ENCODE measurements around the gene TMPRSS12. TPM values are rescaled to one million over a fixed set of nuclear protein-coding genes. Genes with fewer than 3 reads are reported as not detected.
"Not testable (repeated sequence)": the region's sequence is repeated elsewhere in the genome, so short reads cannot be mapped to it uniquely, and the experiment has no call there.

Gene TMPRSS12
- total RNA-seq, 2 donors from 2014 or later, result not detected

GRCh38 chr12:50828886-50829285, 13.8 kb upstream of the TMPRSS12 start:
- DNase-seq (ENCODE audit: low spot score) (no peak), ATAC-seq (ENCODE audit: insufficient number of reproducible peaks, low FRiP score, low read depth) (no peak)
- Histone ChIP-seq H3K4me3 (no peak overlapping the region), H3K9me3 (peaks cover 4% of the 10 kb centered on the region), H3K27me3 (replicated peaks; ENCODE audit: insufficient read depth) (no peaks in the 10 kb centered on the region), H3K27ac (no peak overlapping the region), H3K36me3 (no peaks in the 10 kb centered on the region), H3K4me1 (ENCODE audit: control insufficient read depth in 1 of 2, low read depth in 2 of 2) (peaks cover 0 to 13% of the 10 kb centered on the region in 2 donors)
- TF ChIP-seq, protein P1, sequence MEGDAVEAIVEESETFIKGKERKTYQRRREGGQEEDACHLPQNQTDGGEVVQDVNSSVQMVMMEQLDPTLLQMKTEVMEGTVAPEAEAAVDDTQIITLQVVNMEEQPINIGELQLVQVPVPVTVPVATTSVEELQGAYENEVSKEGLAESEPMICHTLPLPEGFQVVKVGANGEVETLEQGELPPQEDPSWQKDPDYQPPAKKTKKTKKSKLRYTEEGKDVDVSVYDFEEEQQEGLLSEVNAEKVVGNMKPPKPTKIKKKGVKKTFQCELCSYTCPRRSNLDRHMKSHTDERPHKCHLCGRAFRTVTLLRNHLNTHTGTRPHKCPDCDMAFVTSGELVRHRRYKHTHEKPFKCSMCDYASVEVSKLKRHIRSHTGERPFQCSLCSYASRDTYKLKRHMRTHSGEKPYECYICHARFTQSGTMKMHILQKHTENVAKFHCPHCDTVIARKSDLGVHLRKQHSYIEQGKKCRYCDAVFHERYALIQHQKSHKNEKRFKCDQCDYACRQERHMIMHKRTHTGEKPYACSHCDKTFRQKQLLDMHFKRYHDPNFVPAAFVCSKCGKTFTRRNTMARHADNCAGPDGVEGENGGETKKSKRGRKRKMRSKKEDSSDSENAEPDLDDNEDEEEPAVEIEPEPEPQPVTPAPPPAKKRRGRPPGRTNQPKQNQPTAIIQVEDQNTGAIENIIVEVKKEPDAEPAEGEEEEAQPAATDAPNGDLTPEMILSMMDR (IDR thresholded peaks at IDR 0.05), result no peak

- not testable (repeated sequence) for ATAC-seq (ENCODE audit: insufficient number of reproducible peaks, low FRiP score, low read depth)
These were observed 8.9 kb upstream of the TMPRSS12 start for GRCh38 chr12:50833801-50834200.

GRCh38 chr12:50839042-50839441, 3.7 kb upstream of the TMPRSS12 start:
- Histone ChIP-seq H3K36me3 (no peaks in the 10 kb centered on the region), H3K27ac (no peak overlapping the region), H3K4me3 (no peak overlapping the region), H3K9me3 (no peaks in the 10 kb centered on the region), H3K27me3 (replicated peaks; ENCODE audit: insufficient read depth) (no peaks in the 10 kb centered on the region), H3K4me1 (ENCODE audit: control insufficient read depth in 1 of 2, low read depth in 2 of 2) (no peaks in the 10 kb centered on the region)
- no peak for ATAC-seq (ENCODE audit: insufficient number of reproducible peaks, low FRiP score, low read depth)
- TF ChIP-seq, protein P1 (IDR thresholded peaks at IDR 0.05), result no peak
- DNase-seq (ENCODE audit: low spot score), result no peak

More at GRCh38 chr12:50833801-50834200, 8.9 kb upstream of the TMPRSS12 start:
- H3K27me3 ChIP-seq (replicated peaks; ENCODE audit: insufficient read depth); H3K4me3 ChIP-seq; H3K36me3 ChIP-seq; H3K27ac ChIP-seq; DNase-seq (ENCODE audit: low spot score); H3K4me1 ChIP-seq (ENCODE audit: control insufficient read depth in 1 of 2, low read depth in 2 of 2); H3K9me3 ChIP-seq: not testable (repeated sequence)

DNA sequence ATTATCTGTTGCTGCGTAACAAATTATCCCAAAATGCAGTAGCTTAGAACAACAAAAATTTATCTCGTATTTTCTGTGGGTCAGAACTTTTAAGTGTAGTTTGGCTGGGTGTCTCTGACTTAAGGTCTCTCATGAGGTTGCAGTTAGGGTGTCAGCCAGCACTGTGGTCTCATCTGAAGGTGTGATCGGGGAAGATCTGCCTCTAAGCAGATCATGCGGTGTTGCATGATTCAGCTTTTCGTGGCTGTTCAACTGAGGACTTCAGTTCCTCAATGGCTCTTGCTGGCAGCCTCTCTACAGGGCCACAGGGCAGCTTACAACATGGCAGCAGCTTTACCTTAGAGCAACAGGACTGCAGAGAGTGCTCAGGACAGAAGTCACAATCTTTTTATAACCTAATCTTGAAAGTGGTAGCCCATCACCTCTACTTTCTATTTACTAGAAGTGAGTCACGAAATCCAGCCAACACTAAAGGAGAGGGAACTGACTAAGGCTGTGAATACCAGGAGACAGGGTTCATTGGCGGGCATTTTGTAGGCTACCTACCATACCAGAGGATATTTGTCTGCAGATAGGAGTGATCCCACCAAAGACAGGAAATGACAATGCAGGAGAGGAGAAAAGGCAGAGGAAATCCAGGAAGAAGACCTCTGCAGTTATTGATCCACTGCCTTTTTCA, 1.8 kb upstream of the TMPRSS12 start:
- no peaks in the 10 kb centered on the region for H3K9me3 ChIP-seq
- H3K4me3 ChIP-seq, result no peak overlapping the region
- no peaks in the 10 kb centered on the region for H3K4me1 ChIP-seq (ENCODE audit: control insufficient read depth in 1 of 2, low read depth in 2 of 2)
- TF ChIP-seq, protein P1 (IDR thresholded peaks at IDR 0.05), result no peak
- no peaks in the 10 kb centered on the region for H3K36me3 ChIP-seq
- H3K27ac ChIP-seq, result no peak overlapping the region
- ATAC-seq (ENCODE audit: insufficient number of reproducible peaks, low FRiP score, low read depth) (no peak), DNase-seq (ENCODE audit: low spot score) (no peak)
- no peaks in the 10 kb centered on the region for H3K27me3 ChIP-seq (replicated peaks; ENCODE audit: insufficient read depth)

DNA sequence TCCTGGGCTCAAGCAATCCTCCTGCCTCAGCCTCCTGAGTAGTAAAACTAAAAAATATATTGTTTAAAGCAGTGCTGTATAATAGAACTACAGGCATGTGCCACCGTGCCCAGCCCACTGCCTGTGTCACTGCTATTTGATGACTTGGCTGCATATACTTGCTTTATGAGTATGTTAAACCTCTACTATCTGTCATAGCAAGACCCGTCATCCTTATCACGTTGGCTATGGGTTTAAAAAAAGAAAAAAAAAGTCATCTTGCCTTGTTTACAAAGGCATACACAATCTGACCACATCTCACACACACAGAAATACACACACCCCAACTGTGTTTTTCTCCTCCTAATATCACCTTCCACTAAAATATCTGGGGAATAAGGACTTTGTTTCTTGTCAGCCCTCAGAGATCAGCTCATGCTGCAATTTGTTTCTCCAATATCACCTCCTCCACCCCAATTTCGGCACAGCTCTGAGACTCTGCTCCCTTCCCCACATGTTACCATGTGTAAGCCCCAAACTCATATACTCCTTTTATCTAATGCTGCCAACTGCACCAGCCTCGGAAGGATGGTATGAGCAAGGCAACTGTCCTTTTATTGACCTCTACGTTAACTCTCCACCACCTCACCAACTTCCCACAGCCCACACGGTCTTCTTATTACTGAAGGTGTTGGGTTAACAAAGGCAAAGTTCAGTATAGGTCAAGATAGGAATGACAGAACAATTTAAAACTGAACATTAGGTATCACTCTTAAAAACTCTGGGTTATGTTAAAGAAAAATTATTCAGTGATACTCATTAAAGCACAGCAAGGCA, 802 bp upstream of the TMPRSS12 start:
- no peak for ATAC-seq (ENCODE audit: insufficient number of reproducible peaks, low FRiP score, low read depth)
- TF ChIP-seq, protein P1 (IDR thresholded peaks at IDR 0.05), result no peak
- no peak overlapping the region for H3K27ac ChIP-seq

More for the DNA sequence above, 802 bp upstream of the TMPRSS12 start:
- H3K4me3 ChIP-seq, result no peak overlapping the region
- no peaks in the 10 kb centered on the region for H3K9me3 ChIP-seq
- H3K36me3 ChIP-seq, result no peaks in the 10 kb centered on the region
- no peaks in the 10 kb centered on the region for H3K4me1 ChIP-seq (ENCODE audit: control insufficient read depth in 1 of 2, low read depth in 2 of 2)
- H3K27me3 ChIP-seq (replicated peaks; ENCODE audit: insufficient read depth), result no peaks in the 10 kb centered on the region
- no peak for DNase-seq (ENCODE audit: low spot score)
